ENCODE measurements around the gene TIMD4.
"Not testable (repeated sequence)": the region's sequence is repeated elsewhere in the genome, so short reads cannot be mapped to it uniquely, and the experiment has no call there.

DNA sequence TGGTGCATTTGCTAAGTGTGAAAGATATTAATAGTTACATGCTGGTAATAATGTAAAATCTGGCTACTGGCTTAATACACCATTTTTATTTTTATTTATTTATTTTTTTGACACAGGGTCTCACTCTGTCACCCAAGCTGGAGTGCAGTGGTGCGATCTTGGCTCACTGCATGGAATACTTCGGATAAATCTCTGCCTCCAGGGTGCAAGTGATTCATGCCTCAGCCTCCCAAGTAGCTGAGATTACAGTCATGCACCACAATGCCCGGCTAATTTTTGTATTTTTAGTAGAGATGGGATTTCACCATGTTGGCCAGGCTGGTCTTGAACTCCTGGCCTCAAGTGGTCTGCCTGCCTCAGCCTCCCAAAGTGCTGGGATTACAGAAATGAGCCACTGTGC lies 4.4 kb upstream of the TIMD4 start:
- TF ChIP-seq, protein P1, sequence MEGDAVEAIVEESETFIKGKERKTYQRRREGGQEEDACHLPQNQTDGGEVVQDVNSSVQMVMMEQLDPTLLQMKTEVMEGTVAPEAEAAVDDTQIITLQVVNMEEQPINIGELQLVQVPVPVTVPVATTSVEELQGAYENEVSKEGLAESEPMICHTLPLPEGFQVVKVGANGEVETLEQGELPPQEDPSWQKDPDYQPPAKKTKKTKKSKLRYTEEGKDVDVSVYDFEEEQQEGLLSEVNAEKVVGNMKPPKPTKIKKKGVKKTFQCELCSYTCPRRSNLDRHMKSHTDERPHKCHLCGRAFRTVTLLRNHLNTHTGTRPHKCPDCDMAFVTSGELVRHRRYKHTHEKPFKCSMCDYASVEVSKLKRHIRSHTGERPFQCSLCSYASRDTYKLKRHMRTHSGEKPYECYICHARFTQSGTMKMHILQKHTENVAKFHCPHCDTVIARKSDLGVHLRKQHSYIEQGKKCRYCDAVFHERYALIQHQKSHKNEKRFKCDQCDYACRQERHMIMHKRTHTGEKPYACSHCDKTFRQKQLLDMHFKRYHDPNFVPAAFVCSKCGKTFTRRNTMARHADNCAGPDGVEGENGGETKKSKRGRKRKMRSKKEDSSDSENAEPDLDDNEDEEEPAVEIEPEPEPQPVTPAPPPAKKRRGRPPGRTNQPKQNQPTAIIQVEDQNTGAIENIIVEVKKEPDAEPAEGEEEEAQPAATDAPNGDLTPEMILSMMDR (IDR thresholded peaks at IDR 0.05) = not testable (repeated sequence)
- not testable (repeated sequence) for TF ChIP-seq POLR2A (IDR thresholded peaks at IDR 0.05)
